Type B pancreatic cell (in vitro differentiated cells): ENCODE data around the gene MAP1LC3B. TPM values are rescaled to one million over a fixed set of nuclear protein-coding genes. Genes with fewer than 3 reads are reported as not detected.
"Not testable (repeated sequence)": the region's sequence is repeated elsewhere in the genome, so short reads cannot be mapped to it uniquely, and the experiment has no call there.

ENCODE experiments used
- DNase-seq: peaks from one replicate; pipeline ENCODE4 v3.0.0; 2021; ENCODE audit warnings: mixed read lengths; ENCODE audit not compliant: unreplicated experiment; ENCODE audit errors: extremely low spot score
- H3K27ac Mint-ChIP-seq: 2 replicates; pipeline ENCODE4 v1.8.0; 2021; ENCODE audit warnings: mild to moderate bottlenecking, mixed read lengths
- H3K27me3 Mint-ChIP-seq: 2 replicates; pipeline ENCODE4 v1.8.0; 2021; ENCODE audit warnings: mixed read lengths
- H3K36me3 Mint-ChIP-seq: 2 replicates; pipeline ENCODE4 v1.8.0; 2021; ENCODE audit warnings: mixed read lengths
- H3K4me1 Mint-ChIP-seq: one replicate; pipeline ENCODE4 v1.8.0; 2021; ENCODE audit warnings: mixed read lengths; ENCODE audit not compliant: unreplicated experiment
- H3K4me3 Mint-ChIP-seq: 2 replicates; pipeline ENCODE4 v1.8.0; 2021; ENCODE audit warnings: mild to moderate bottlenecking, mixed read lengths
- H3K9me3 Mint-ChIP-seq: 2 replicates; pipeline ENCODE4 v1.8.0; 2021; ENCODE audit warnings: mixed read lengths
- CTCF ChIP-seq: fragments of 200-600 bp; sonication (generic); conservative IDR thresholded peaks from 2 replicates; pipeline ENCODE4 v1.5.0; 2021; ENCODE audit warnings: antibody characterized with exemption, mild to moderate bottlenecking
- total RNA-seq: library from RNA; stranded (reverse); gene quantifications from 2 replicates; pipeline ENCODE4 v1.2.1, GENCODE V29; 2021; ENCODE audit warnings: low replicate concordance

The MAP1LC3B gene
- total RNA-seq, 1 donor from 2014 or later: 44.4 TPM

GRCh38 chr16:87384162-87384874 is 7.8 kb upstream of the MAP1LC3B start:
- H3K4me1 Mint-ChIP-seq: peaks cover 41% of the 10 kb centered on the region
- no peak for DNase-seq
- TF ChIP-seq CTCF: no peak
- peak overlapping the region; percentile 99 for H3K27ac Mint-ChIP-seq
- no peaks in the 10 kb centered on the region for H3K9me3 Mint-ChIP-seq
- peak overlapping the region; percentile 93 for H3K4me3 Mint-ChIP-seq
- H3K36me3 Mint-ChIP-seq: no peaks in the 10 kb centered on the region
- peaks cover 3% of the 10 kb centered on the region for H3K27me3 Mint-ChIP-seq

- Mint-ChIP-seq H3K27ac (peak overlapping the region; percentile 69), H3K4me1 (peaks cover 41% of the 10 kb centered on the region), H3K4me3 (peak overlapping the region; percentile 93)
- not testable (repeated sequence) for H3K9me3 Mint-ChIP-seq, H3K36me3 Mint-ChIP-seq, H3K27me3 Mint-ChIP-seq, DNase-seq
These were observed 7.3 kb upstream of the MAP1LC3B start for GRCh38 chr16:87384875-87385167.

- H3K4me3 Mint-ChIP-seq: peak overlapping the region; percentile 82
- H3K27me3 Mint-ChIP-seq: peaks cover 3% of the 10 kb centered on the region
- H3K4me1 Mint-ChIP-seq: peaks cover 21% of the 10 kb centered on the region
- DNase-seq: no peak
- H3K9me3 Mint-ChIP-seq: no peaks in the 10 kb centered on the region
- peak overlapping the region; percentile 98 for H3K27ac Mint-ChIP-seq
- no peaks in the 10 kb centered on the region for H3K36me3 Mint-ChIP-seq
- TF ChIP-seq CTCF: no peak
These were observed 4.0 kb upstream of the MAP1LC3B start for GRCh38 chr16:87387942-87388817.

- peak overlapping the region; percentile 82 for H3K4me3 Mint-ChIP-seq
- H3K27me3 Mint-ChIP-seq: peaks cover 3% of the 10 kb centered on the region
- H3K36me3 Mint-ChIP-seq: no peaks in the 10 kb centered on the region
- H3K4me1 Mint-ChIP-seq: peaks cover 27% of the 10 kb centered on the region
- no peaks in the 10 kb centered on the region for H3K9me3 Mint-ChIP-seq
- peak overlapping the region; percentile 98 for H3K27ac Mint-ChIP-seq
- no peak for DNase-seq
- no peak for TF ChIP-seq CTCF
These were observed 3.4 kb upstream of the MAP1LC3B start for GRCh38 chr16:87388818-87389134.

- H3K27me3 Mint-ChIP-seq: no peaks in the 10 kb centered on the region
- DNase-seq: no peak
- peaks cover 31% of the 10 kb centered on the region for H3K4me1 Mint-ChIP-seq
- H3K4me3 Mint-ChIP-seq: peak overlapping the region; percentile 27
- H3K27ac Mint-ChIP-seq: peak overlapping the region; percentile 61
- H3K9me3 Mint-ChIP-seq: no peaks in the 10 kb centered on the region
- peaks cover under 1% of the 10 kb centered on the region for H3K36me3 Mint-ChIP-seq
- no peak for TF ChIP-seq CTCF
These were observed 2.9 kb upstream of the MAP1LC3B start for GRCh38 chr16:87389245-87389644.

- DNase-seq, H3K36me3 Mint-ChIP-seq, H3K9me3 Mint-ChIP-seq, H3K27me3 Mint-ChIP-seq: not testable (repeated sequence)
- peak overlapping the region; percentile 35 for H3K4me3 Mint-ChIP-seq
- H3K27ac Mint-ChIP-seq: peak overlapping the region; percentile 61
- peaks cover 36% of the 10 kb centered on the region for H3K4me1 Mint-ChIP-seq
These were observed 2.2 kb upstream of the MAP1LC3B start for GRCh38 chr16:87389914-87390313.
